ENCODE data around the gene SLC25A38.
"Not testable (repeated sequence)": the region's sequence is repeated elsewhere in the genome, so short reads cannot be mapped to it uniquely, and the experiment has no call there.

The SLC25A38 gene, protein sequence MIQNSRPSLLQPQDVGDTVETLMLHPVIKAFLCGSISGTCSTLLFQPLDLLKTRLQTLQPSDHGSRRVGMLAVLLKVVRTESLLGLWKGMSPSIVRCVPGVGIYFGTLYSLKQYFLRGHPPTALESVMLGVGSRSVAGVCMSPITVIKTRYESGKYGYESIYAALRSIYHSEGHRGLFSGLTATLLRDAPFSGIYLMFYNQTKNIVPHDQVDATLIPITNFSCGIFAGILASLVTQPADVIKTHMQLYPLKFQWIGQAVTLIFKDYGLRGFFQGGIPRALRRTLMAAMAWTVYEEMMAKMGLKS

DNA sequence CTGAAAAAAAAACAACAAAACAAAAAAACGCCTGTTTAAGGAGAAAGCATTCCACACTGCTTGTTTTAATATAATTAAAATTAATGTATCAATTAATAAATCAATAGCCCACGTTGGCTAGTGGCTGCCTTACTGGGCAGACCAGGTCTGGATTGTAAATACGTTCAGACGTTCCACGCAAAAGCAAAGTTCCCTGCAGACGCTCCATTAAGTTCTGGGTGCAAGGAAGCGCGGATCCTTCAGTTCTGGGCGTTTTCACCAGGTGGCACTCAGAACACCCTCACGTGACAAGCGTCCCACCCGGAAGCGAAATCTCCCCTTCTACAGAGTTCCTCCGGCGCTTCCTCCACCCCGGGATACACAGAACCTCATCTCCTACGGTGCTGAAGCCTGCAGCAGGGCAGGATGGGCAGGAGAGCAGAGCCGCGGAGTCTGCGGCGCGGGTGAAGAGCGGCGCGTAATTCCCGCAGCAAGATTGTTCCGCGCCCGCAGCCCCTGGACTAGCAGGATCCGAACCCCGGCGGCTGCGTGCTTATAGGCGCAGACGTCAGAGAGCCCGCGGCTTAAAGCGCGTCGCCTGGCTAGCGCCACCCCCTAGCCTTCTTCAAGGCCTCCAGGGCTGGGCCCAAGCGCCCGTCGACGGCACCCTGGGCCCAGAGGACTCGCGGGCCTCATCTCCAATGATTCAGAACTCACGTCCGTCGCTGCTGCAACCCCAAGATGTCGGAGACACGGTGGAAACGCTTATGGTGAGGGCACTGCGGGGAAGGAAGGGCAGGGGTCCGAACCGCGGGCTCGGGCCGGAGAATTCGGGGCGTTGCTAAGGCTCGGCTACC, at the start of gene SLC25A38:
TSS of gene SLC25A38 (plus strand) at position 326 of the 836 bp plus-strand sequence. CDS start at position 681, 355 bp downstream.
- peak; percentile 86 for DNase-seq

DNA sequence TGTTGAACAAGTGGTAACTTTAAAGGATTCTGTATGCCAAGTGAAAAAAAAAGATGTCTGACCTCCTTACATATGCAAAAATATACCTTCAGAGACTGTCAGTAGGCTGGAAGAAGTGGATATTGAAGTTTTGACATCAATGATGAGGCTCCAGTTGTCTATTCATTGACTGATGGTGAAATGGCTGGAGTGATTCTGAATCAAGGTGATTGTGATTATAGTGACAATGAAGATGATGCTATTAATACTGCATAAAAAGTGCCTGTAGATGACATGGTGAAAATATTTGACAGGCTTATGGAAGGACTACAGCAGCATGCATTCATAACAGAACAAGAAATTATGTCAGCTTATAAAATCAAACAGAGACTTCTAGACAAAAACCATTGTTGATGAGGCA, 49.6 kb upstream of the SLC25A38 start:
- DNase-seq, result no peak

DNA sequence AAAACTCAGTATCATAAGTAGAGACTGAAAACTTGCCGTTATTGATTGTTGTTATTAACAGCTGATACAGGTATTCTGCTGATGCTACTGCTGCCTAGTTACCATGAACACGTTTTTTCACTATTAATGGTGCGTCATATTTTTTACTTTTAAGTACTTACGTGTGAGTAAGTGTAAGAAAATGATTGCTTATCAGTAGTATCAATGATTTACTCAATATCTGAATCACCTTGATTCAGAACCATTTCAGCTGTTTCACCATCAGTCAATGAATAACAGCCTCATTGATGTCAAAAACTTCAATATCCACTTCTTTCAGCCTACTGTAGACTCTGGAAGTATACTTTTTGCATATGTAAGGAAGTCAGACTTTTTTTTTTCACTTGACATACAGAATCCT, 49.0 kb upstream of the SLC25A38 start:
- DNase-seq, result no peak

DNA sequence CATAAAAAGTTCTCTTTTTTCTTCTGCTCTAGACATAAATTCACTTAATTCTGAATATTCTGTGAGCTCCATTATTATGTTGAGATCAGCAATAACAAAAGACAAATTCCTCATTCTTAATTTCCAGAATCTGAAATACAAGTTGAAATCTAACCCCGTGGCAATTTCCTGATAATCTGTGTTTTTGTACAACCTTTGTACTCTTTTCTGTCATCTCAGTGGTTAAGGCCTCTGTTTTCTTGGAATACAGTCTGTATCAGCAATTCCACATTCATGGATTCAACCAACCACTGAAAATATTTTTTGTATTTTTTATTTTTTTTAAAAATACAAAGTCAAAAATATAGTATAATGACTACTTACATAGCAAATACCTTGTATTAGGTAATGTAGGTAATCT, 45.0 kb upstream of the SLC25A38 start:
- DNase-seq, result no peak

DNA sequence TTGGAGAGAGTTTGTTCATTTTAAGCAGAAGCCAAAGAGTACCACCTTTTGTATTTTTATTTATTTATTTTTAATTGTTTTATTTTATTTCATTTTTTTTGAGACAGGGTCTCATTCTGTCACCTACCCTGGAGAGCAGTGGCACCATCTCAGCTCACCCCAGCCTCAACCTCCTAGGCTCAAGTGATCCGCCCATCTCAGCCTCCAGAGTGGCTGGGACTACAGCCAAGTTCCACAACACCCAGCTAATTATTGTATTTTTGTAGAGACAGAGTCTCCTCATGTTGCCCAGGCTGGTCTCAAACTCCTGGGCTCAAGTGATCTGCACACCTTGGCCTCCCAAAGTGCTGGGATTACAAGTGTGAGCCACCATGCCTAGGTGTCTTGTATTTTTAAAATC, 44.1 kb upstream of the SLC25A38 start:
- no peak for DNase-seq

DNA sequence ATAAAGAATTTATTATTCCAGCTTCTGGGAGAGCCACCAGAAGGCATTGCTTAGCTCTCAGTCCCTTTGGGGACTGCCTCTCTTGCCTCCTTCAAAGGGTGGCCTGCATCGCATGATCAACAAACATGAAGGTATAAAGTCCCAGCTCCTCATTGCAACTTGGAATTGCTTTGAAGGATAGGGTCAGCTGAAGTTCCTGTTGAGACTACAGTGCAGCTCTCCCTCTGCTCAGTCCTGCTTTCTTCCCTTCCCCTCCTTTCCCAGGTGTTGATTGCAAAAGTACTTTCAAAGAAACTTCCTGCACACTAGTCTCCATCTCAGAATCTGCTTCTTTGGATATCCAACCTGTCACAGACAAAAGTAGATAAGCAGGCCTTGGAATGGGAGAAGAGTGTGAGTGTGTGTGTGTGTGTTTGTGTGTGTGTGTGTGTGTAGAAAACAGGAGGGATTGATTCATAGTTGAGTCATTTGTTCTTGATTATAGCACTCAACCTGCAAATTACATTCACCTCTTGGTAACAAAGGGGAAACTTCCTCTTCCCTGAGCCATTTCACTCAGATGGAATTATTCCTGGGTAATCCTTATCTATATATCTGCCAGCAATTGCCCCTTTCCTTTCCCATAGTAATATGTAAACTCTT, 40.0 kb upstream of the SLC25A38 start:
- no peak for DNase-seq

DNA sequence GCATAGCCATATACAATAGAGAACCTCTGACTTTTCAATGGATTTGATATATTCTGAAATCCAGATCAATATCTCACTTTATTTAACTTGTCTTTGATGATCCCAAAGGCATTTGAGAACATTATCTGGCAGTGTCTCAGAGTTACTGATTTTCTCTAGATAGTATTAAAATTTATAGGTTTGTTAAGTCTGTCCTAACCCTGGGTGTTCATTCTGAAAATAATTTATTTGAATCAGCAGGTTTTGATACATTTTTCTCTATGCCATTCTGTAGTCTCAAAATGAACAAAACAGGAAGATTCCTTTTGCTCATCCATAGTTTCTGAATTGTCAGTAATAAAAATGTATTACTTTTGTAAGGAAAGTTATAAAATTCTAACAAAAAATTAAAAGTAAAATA, 39.4 kb upstream of the SLC25A38 start:
- no peak for DNase-seq

DNA sequence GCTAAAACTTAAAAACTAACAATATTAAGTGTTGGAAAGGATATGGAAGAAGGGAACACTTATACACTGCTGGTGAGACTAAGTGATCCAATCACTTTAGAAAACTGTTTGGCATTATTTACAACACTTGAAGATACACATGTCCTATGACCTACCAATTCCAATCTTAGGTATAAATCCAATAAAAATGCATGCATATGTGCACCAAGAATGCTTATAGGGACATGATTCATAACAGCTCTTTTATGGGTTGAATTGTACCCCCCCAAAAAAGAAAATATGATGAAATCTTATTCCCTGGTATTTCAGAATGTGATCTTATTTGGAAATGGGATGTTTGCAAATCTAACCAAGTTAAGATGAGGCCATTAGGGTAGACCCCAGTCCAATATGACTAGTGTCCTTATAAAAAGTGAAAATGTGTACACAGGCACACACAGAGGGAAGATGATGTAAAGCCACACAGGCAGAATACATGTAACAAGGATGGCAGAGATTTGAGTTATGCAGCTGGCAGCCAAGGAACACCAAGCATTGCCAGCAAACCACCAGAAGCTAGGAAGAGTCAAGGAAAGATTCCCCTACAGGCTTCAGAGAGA, 38.3 kb upstream of the SLC25A38 start:
- DNase-seq, result no peak

DNA sequence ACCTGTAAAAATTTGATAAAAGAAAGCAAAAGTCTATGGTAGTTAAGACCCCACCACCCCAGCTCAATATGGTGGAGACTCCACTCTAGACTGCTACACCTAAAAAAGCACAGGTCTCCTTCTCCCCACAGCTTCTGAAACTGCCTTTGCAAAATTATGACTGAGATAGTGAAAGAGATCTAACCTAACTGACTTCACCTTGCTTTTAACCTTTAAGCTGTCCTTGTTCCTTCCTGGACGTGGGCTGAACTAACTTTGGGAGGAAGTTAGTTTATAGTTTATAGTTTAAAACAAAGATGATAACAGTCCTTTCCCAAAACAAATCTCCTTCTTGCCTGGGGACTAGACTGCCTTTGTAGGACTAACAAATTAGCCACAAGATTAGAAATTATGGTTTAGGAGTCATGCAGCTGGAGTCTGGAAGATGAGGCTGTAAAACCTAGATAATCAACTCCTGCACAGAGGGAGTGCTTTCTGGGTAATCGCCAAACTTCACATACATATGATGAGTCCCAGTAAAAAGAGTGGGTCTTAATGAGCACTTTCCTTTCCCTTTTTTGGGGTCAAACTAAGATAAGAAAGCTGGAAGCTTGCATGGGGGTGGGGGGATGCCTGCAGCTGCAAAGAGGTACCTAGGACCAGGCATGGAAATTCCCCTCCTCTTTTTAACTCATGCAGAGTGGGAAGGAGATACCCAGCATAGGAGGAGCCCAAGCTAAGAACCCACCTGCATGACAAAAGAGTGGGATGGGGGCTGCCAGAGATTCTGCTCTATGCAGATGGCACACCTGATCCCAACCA, 36.2 kb upstream of the SLC25A38 start:
- DNase-seq, result no peak

DNA sequence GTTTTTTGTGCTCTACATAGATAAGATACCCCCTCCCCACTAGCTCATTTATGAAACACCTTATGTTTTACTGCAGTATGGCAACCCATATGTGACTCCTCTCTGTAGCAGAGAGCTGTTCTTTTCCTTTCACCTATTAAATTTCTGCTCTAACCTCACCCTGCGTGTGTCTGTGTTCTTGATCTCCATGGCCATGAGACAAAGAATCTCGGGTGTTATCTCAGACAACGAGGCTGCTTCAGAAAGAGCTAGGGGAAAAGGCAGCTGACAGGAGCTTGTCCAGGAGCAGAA, 35.6 kb upstream of the SLC25A38 start:
- DNase-seq, result no peak

DNA sequence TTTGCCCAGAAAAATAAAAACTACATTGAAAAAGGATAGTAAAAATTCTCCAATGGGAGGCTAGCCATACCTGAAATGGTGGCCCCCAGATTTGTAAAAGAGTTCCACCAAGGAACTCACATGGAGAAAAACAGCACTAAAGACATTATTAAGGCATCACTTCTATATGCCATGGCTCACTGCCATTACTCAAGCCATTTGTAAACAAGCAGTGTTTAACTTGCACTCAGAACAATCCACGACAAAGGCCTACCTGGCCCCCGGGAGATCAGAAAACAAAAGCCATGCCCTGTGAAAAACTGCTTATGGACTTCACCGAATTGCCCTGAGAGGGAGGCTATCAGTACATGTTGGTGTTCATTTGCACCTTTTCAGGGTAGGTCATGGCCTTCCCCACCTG, 34.1 kb upstream of the SLC25A38 start:
- no peak for DNase-seq

DNA sequence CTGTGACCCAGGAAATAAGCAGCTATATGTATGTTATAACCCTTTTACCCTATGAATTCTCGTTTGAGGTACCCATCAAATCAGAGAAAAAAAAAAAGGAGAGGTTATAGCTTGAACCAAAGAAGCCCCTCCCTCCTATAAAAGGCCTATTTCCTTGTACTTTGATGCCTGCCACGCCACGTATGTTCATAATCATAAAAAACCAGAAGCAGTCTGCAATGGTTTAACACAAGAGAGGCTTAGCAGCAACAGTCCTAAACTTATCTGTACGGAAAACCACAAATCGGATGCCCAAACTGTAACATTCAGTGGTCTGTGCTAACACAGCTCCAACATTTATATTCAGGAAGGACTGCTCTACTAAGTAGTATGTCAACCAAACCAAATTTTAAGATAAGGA, 32.5 kb upstream of the SLC25A38 start:
- no peak for DNase-seq

DNA sequence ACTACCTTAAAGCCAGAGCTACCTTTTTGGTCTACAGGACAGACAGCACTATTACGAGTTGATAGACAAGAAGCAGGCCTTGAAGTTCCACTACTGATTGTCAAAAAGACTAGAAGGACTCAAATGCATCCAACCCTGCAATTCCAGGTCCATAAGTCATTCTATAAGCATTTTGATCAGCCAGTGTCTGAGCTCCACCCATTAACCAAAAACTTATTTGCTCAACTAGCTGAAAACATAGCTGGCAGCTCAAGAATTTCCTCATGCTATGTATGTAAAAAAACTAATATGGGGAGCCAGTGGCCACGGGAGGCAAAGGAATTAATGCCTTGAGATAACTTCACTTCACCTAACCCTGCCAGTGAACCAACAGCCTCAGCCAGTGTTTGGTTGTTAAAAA, 32.0 kb upstream of the SLC25A38 start:
- DNase-seq, result not testable (repeated sequence)

DNA sequence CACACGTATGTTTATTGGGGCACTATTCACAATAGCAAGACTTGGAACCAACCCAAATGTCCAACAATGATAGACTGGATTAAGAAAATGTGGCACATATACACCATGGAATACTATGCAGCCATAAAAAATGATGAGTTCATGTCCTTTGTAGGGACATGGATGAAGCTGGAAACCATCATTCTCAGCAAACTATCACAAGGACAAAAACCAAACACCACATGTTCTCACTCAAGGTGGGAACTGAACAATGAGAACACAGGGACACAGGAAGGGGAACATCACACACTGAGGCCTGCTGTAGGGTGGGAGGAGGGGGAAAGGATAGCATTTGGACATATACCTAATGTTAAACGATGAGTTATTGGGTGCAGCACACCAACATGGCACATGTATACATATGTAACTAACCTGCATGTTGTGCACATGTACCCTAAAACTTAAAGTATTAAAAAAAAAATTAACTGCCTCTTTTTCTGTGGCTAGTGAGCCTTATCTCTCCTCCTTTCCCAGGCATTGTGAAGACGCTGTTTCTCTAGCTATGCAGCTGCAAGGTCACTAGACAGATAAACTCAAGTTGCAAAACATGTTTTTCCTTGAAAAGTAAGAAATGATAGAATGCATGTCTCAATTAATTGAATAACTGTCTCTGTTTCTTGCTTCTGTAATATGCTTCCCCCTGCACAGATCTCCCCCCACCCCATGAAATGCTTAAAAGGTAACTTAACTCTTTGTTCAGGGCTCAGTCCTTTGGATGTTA, 29.8 kb upstream of the SLC25A38 start:
- DNase-seq, result not testable (repeated sequence)

DNA sequence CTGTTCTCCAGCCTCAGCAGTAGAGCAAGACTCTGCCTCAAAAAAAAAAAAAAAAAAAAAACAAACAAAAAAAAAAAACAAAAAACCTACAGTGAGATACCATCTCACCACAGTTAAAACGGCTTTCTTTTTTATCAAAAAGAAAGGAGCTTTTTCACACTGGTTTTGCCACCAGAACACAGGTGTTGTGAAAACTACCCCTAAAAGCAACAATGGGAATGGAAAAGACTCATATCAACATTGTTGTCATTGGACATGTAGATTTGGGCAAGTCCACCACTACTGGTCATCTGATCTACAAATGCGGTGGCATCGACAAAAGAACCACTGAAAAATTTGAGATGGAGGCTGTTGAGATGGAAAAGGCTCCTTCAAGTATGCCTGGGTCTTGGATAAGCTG, 24.8 kb upstream of the SLC25A38 start:
- DNase-seq, result no peak

DNA sequence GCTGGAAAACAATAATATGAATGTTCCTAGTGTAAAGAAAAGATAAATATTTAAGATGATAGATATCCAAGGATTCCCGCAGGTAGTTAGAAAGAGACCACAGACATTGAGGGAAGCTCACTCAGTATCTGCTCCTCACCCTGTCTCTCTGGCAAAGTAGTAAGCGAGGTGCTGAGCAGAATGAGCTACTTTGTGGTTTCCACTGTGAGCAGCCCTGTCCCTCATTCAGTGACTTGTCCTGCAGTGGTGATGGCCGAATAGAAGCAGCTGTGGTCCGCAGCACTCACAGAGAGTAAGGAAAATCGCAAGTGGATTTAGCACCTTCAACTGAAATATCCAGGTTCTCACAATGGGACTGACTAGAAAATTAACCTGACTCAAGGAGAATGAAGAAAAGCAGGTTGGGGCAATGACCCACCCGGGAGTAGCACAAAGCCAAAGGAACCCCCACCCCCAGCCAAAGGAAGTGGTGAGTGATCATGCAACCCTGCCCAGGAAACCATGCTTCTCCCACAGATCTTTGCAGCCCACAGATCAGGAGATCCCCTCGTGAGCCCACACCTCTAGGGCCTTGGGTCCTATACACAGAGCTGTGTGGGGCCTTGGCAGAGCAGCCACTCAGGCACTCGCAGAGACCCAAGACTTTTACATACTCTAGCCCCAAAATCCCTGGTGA, 21.8 kb upstream of the SLC25A38 start:
- DNase-seq, result peak; percentile 32

DNA sequence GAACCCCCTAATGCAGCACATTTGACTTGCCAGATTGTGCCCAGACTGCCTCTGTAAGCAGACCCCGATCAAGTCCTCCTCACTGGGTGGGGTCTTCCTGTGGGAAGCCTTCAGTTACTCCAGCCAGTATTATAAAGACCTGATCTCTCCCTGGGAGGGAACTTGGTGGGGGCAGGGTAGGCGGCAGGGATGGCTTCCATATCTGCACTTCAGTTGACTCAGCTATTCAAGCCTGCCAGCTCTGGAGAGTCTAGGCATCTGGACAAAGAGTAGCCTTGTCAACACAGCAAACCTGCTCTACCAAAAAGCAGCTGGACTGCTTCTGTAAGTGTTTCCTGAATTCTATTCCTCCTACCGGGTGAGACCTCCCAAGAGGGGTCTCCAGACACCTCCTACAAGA, 21.0 kb upstream of the SLC25A38 start:
- DNase-seq, result no peak

DNA sequence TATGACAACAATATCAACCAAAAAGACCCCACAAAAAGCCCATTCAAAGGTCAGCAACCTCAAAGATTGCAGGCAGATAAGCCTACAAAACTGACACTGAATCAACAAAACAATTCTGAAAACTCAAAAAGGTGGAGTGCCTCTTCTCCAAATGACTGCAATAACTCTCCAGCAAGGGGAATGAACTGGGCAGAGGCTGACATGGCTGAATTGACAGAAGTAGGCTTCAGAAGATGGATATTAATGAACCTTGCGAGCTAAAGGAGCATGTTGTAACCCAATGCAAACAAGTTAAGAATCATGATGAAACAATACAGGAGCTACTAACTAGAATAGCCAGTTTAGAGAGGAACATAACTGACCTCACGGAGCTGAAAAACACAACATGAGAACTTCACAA, 20.4 kb upstream of the SLC25A38 start:
- no peak for DNase-seq

DNA sequence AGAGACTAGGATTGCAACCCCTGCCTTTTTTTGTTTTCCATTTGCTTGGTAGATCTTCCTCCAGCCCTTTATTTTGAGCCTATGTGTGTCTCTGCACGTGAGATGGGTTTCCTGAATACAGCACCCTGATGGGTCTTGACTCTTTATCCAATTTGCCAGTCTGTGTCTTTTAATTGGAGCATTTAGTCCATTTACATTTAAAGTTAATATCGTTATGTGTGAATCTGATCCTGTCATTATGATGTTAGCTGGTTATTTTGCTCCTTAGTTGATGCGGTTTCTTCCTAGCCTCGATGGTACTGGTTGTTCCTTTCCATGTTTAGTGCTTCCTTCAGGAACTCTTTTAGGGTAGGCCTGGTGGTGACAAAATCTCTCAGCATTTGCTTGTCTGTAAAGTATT, 12.7 kb upstream of the SLC25A38 start:
- DNase-seq, result not testable (repeated sequence)

DNA sequence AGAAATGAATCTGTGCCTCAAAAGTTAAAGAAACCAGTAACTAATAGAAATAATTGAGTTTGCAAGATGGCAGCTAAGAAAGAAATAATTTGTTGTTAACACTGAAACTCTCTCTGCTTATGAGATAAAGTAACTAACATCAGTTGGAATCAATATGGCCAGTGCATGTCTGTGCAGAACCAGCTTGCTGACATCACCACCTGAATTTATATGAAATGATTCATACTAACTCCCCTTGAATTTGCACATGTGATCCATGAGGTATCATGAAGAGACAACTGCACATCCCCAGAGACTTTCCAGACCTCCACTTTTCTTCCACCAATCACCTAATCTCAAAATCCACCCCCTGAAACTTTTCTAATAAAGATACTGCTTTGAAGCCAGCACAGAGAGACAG, 10.3 kb upstream of the SLC25A38 start:
- DNase-seq, result no peak

DNA sequence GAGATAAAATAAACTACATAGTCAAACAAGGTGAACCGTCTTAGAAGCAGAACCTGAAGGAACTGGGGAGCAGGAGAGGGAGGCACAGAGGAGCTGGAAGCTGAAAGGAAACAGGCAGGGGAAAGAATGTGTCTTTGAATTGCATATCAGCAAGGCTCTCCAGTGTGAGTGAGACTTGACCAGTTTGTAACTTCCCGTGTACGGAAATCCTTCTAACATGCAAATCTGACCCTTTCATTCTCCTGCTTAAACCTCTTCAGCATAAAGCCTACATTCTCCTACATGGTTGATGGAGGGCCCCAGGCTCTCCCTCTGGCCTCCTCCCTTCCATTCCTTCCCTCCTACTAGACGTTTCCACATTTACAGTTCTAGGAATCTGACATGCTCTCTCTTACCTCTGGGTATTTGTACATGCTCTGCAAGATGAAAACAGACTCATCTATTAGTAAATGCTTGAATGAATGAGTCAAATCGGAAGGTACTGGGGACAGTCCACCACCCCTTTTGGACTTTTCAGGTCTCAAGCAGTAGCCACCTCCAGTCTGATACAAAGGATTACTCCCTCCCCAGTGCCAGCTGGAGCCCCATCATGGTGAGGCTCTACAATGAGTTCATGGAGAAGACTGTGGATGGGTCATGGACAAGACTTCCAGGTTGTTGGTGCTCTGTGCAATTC, 6.1 kb upstream of the SLC25A38 start:
- DNase-seq, result no peak
